Hepatic stellate cell (primary cell): ENCODE data around the gene ABCG4.
"Not testable (repeated sequence)": the region's sequence is repeated elsewhere in the genome, so short reads cannot be mapped to it uniquely, and the experiment has no call there.

Source experiments
- DNase-seq: peaks from one replicate; pipeline ENCODE4 v3.0.0; 2011; ENCODE audit warnings: low spot score

Gene ABCG4

GRCh38 chr11:119184399-119184798 is 35.5 kb downstream of the ABCG4 start:
- not testable (repeated sequence) for DNase-seq

GRCh38 chr11:119185981-119186634 is 37.3 kb downstream of the ABCG4 start:
- no peak for DNase-seq

GRCh38 chr11:119187123-119187892 is 38.5 kb downstream of the ABCG4 start:
- no peak for DNase-seq

GRCh38 chr11:119188067-119188466 is 39.2 kb downstream of the ABCG4 start:
- DNase-seq, result no peak

GRCh38 chr11:119188887-119189286 is 40.0 kb downstream of the ABCG4 start:
- DNase-seq, result no peak

- DNase-seq, result no peak
Measured at GRCh38 chr11:119189393-119189792, 40.5 kb downstream of the ABCG4 start.

GRCh38 chr11:119190531-119190930 is 41.7 kb downstream of the ABCG4 start:
- DNase-seq, result no peak

- not testable (repeated sequence) for DNase-seq
Measured at GRCh38 chr11:119191265-119191664, 42.4 kb downstream of the ABCG4 start.

GRCh38 chr11:119192111-119192510 is 43.3 kb downstream of the ABCG4 start:
- no peak for DNase-seq

- DNase-seq, result no peak
Measured at GRCh38 chr11:119193001-119193400, 44.1 kb downstream of the ABCG4 start.

- DNase-seq, result no peak
Measured at GRCh38 chr11:119193626-119194025, 44.8 kb downstream of the ABCG4 start.

- no peak for DNase-seq
Measured at GRCh38 chr11:119194811-119195440, 46.1 kb downstream of the ABCG4 start.

GRCh38 chr11:119195680-119196079 is 46.8 kb downstream of the ABCG4 start:
- DNase-seq, result peak; percentile 91

- peak; percentile 78 for DNase-seq
Measured at GRCh38 chr11:119196833-119197483, 48.1 kb downstream of the ABCG4 start.

GRCh38 chr11:119198925-119199324 is 50.1 kb downstream of the ABCG4 start:
- no peak for DNase-seq

- not testable (repeated sequence) for DNase-seq
Measured at GRCh38 chr11:119201236-119201635, 52.4 kb downstream of the ABCG4 start.

GRCh38 chr11:119202554-119202953 is 53.7 kb downstream of the ABCG4 start:
- DNase-seq, result no peak

GRCh38 chr11:119204066-119204465 is 55.2 kb downstream of the ABCG4 start:
- no peak for DNase-seq

- no peak for DNase-seq
Measured at GRCh38 chr11:119205080-119205479, 56.2 kb downstream of the ABCG4 start.

- peak; percentile 97 for DNase-seq
Measured at GRCh38 chr11:119205574-119206510, 57.0 kb downstream of the ABCG4 start, which contains the start of gene CBL. Gene CBL, plus strand, starts transcription at chr11:119206339. Its CDS starts 79 bp downstream, at chr11:119206418.
